RWPE2 (cell line): Measurements from ENCODE around the gene POU3F4.

Source experiments
- ATAC-seq: fragments of 200-7000 bp; cut with Tn5 transposase; 3 replicates; pipeline ENCODE4 v1.9.1; 2021; ENCODE audit warnings: low read depth
- DNase-seq: peaks from one replicate; pipeline ENCODE4 v3.0.0-alpha.2; 2020; ENCODE audit warnings: low spot score
- H3K27ac ChIP-seq: fragments of 450-650 bp; 2 replicates; pipeline ENCODE4 v1.5.1; 2017; ENCODE audit warnings: mild to moderate bottlenecking; ENCODE audit not compliant: poor library complexity, severe bottlenecking
- H3K27me3 ChIP-seq: fragments of 250-450 bp; sonication (Bioruptor Pico); 2 replicates; pipeline ENCODE4 v1.5.1; 2021; ENCODE audit warnings: mild to moderate bottlenecking, moderate library complexity; ENCODE audit not compliant: insufficient read depth, poor library complexity, severe bottlenecking
- H3K36me3 ChIP-seq: fragments of 250-450 bp; sonication (Bioruptor Pico); 2 replicates; pipeline ENCODE4 v1.5.1; 2020; ENCODE audit warnings: low read depth, mild to moderate bottlenecking, moderate library complexity
- H3K4me1 ChIP-seq: fragments of 250-450 bp; sonication (Bioruptor Pico); 2 replicates; pipeline ENCODE4 v1.5.1; 2021; ENCODE audit warnings: mild to moderate bottlenecking, moderate library complexity; ENCODE audit not compliant: insufficient read depth, poor library complexity, severe bottlenecking
- H3K4me3 ChIP-seq: fragments of 250-450 bp; sonication (Bioruptor Pico); 2 replicates; pipeline ENCODE4 v1.5.1; 2021; ENCODE audit warnings: mild to moderate bottlenecking, moderate library complexity; ENCODE audit not compliant: severe bottlenecking
- H3K9me3 ChIP-seq: fragments of 250-450 bp; sonication (Bioruptor Pico); 2 replicates; pipeline ENCODE4 v1.5.1; 2021; ENCODE audit warnings: mild to moderate bottlenecking, moderate library complexity; ENCODE audit not compliant: severe bottlenecking
- CTCF ChIP-seq: fragments of 450-650 bp; IDR thresholded peaks from one replicate; pipeline ENCODE4 v1.5.1; 2017; ENCODE audit warnings: mild to moderate bottlenecking, moderate library complexity; ENCODE audit not compliant: poor library complexity, severe bottlenecking

Gene POU3F4

GRCh38 chrX:83511208-83511607 lies 3.1 kb downstream of the POU3F4 start:
- H3K36me3 ChIP-seq: no peaks in the 10 kb centered on the region
- H3K27me3 ChIP-seq: peaks cover 28% of the 10 kb centered on the region
- H3K4me1 ChIP-seq: no peaks in the 10 kb centered on the region
- ATAC-seq: no peak
- DNase-seq: no peak
- TF ChIP-seq CTCF: no peak
- H3K9me3 ChIP-seq: no peaks in the 10 kb centered on the region
- H3K27ac ChIP-seq: no peak overlapping the region
- no peak overlapping the region for H3K4me3 ChIP-seq

- Histone ChIP-seq H3K27ac (no peak overlapping the region), H3K36me3 (no peaks in the 10 kb centered on the region), H3K4me3 (no peak overlapping the region), H3K9me3 (no peaks in the 10 kb centered on the region), H3K4me1 (no peaks in the 10 kb centered on the region), H3K27me3 (peaks cover 25% of the 10 kb centered on the region)
- no peak for TF ChIP-seq CTCF
- DNase-seq (no peak), ATAC-seq (no peak)
Measured at GRCh38 chrX:83512111-83512510, 4.0 kb downstream of the POU3F4 start.

- Histone ChIP-seq H3K36me3 (no peaks in the 10 kb centered on the region), H3K9me3 (no peaks in the 10 kb centered on the region), H3K4me3 (no peak overlapping the region), H3K27ac (no peak overlapping the region), H3K27me3 (no peaks in the 10 kb centered on the region), H3K4me1 (no peaks in the 10 kb centered on the region)
- DNase-seq (no peak), ATAC-seq (no peak)
- no peak for TF ChIP-seq CTCF
Measured at GRCh38 chrX:83516597-83516996, 8.5 kb downstream of the POU3F4 start.

- no peak for DNase-seq
- no peak for TF ChIP-seq CTCF
- Histone ChIP-seq H3K9me3 (no peaks in the 10 kb centered on the region), H3K4me3 (no peak overlapping the region), H3K27me3 (no peaks in the 10 kb centered on the region), H3K4me1 (no peaks in the 10 kb centered on the region), H3K36me3 (no peaks in the 10 kb centered on the region), H3K27ac (no peak overlapping the region)
- no peak for ATAC-seq
Measured at GRCh38 chrX:83521905-83522304, 13.8 kb downstream of the POU3F4 start.

- Histone ChIP-seq H3K4me3 (no peak overlapping the region), H3K27me3 (no peaks in the 10 kb centered on the region), H3K9me3 (no peaks in the 10 kb centered on the region), H3K36me3 (no peaks in the 10 kb centered on the region), H3K27ac (no peak overlapping the region), H3K4me1 (no peaks in the 10 kb centered on the region)
- TF ChIP-seq CTCF: no peak
- ATAC-seq (no peak), DNase-seq (no peak)
Measured at GRCh38 chrX:83529950-83530349, 21.9 kb downstream of the POU3F4 start.
